HepG2 (cell line): ENCODE measurements around the gene AGAP1. TPM values are rescaled to one million over a fixed set of nuclear protein-coding genes. Genes with fewer than 3 reads are reported as not detected.

Experiments
- CTCF ChIP-seq: sonication (generic); formaldehyde crosslinking; IDR thresholded peaks from 2 replicates; pipeline ENCODE4 v1.5.0; 2020; ENCODE audit warnings: mild to moderate bottlenecking, missing genetic modification reagents, moderate library complexity
- DBP ChIP-seq: sonication (generic); formaldehyde crosslinking; IDR thresholded peaks from 2 replicates; pipeline ENCODE4 v1.4.0; 2020; ENCODE audit warnings: missing genetic modification reagents; ENCODE audit errors: not compliant biosample characterization
- HES4 ChIP-seq: sonication (generic); formaldehyde crosslinking; IDR thresholded peaks from 2 replicates; pipeline ENCODE4 v1.9.0; 2021; ENCODE audit warnings: mild to moderate bottlenecking, missing genetic modification reagents, borderline replicate concordance
- KAT2B ChIP-seq: fragments of 150-350 bp; IDR thresholded peaks from 2 replicates; pipeline ENCODE4 v1.6.1; 2014; ENCODE audit warnings: low read depth, low read length, borderline replicate concordance
- LCORL ChIP-seq, 2 experiments: fragments of 450-650 bp in 1 of 2; sonication (generic) in 1 of 2; formaldehyde crosslinking in 1 of 2; IDR thresholded peaks; 2 replicates each; pipeline versions ENCODE4 v1.5.0 to v1.6.1; 2017 to 2020; ENCODE audit warnings: antibody characterized with exemption in 1 of 2, missing genetic modification reagents in 1 of 2
- REXO4 ChIP-seq: sonication (generic); formaldehyde crosslinking; IDR thresholded peaks from 2 replicates; pipeline ENCODE4 v1.8.0; 2022; ENCODE audit warnings: missing genetic modification reagents, mild to moderate bottlenecking, borderline replicate concordance
- RORA ChIP-seq: sonication (generic); formaldehyde crosslinking; IDR thresholded peaks from 2 replicates; pipeline ENCODE4 v1.5.0; 2020; ENCODE audit warnings: mild to moderate bottlenecking, missing genetic modification reagents, moderate library complexity
- SIN3B ChIP-seq: fragments of 150-350 bp; IDR thresholded peaks from 2 replicates; pipeline ENCODE4 v1.6.1; 2014; ENCODE audit warnings: low read length
- SRF ChIP-seq: IDR thresholded peaks from 2 replicates; pipeline ENCODE4 v1.6.1; 2011; ENCODE audit warnings: mild to moderate bottlenecking, low read depth, low read length, moderate library complexity
- STAT6 ChIP-seq: sonication (generic); formaldehyde crosslinking; IDR thresholded peaks from 2 replicates; pipeline ENCODE4 v1.4.0; 2020; ENCODE audit warnings: missing genetic modification reagents, mild to moderate bottlenecking, borderline replicate concordance
- TBL1XR1 ChIP-seq: fragments of 150-350 bp; IDR thresholded peaks from 2 replicates; pipeline ENCODE4 v1.6.1; 2014; ENCODE audit warnings: borderline replicate concordance, low read length; ENCODE audit not compliant: partially characterized antibody
- UBTF ChIP-seq: sonication (generic); formaldehyde crosslinking; IDR thresholded peaks from 2 replicates; pipeline ENCODE4 v1.4.0; 2020; ENCODE audit warnings: mild to moderate bottlenecking, missing genetic modification reagents
- ZBTB37 ChIP-seq: sonication (generic); formaldehyde crosslinking; IDR thresholded peaks from 2 replicates; pipeline ENCODE4 v1.4.0; 2020; ENCODE audit warnings: mild to moderate bottlenecking, missing genetic modification reagents
- ZNF230 ChIP-seq: sonication (generic); formaldehyde crosslinking; IDR thresholded peaks from 2 replicates; pipeline ENCODE4 v1.4.0; 2020; ENCODE audit warnings: mild to moderate bottlenecking, missing genetic modification reagents
- ZNF30 ChIP-seq: sonication (generic); formaldehyde crosslinking; IDR thresholded peaks from 2 replicates; pipeline ENCODE4 v1.5.0; 2020; ENCODE audit warnings: mild to moderate bottlenecking, missing genetic modification reagents
- ZNF44 ChIP-seq: sonication (generic); formaldehyde crosslinking; IDR thresholded peaks from 2 replicates; pipeline ENCODE4 v1.5.1; 2020; ENCODE audit warnings: mild to moderate bottlenecking, missing genetic modification reagents
- ZNF558 ChIP-seq: sonication (generic); formaldehyde crosslinking; IDR thresholded peaks from 2 replicates; pipeline ENCODE4 v1.9.0; 2022; ENCODE audit warnings: mild to moderate bottlenecking, missing genetic modification reagents, borderline replicate concordance
- ZNF704 ChIP-seq: sonication (generic); formaldehyde crosslinking; IDR thresholded peaks from 2 replicates; pipeline ENCODE4 v1.8.1; 2023; ENCODE audit warnings: mild to moderate bottlenecking, inconsistent platforms, moderate library complexity, missing genetic modification reagents, borderline replicate concordance
- ZSCAN20 ChIP-seq: sonication (generic); formaldehyde crosslinking; IDR thresholded peaks from 2 replicates; pipeline ENCODE4 v1.4.0; 2020; ENCODE audit warnings: missing genetic modification reagents, mild to moderate bottlenecking, borderline replicate concordance
- polyA plus RNA-seq, 8 experiments: library from polyadenylated mRNA; depleted of rRNA in 3 of 8; stranded (reverse) in 7 of 8; unstranded in 1 of 8; fragments of >200 nt; fragmentation: Illumina TruSeq in 4 of 8; extraction: Trizol in 4 of 8; gene quantifications; 2 replicates each; pipeline versions ENCODE4 v1.2.1 to v1.2.3, GENCODE V29; 2011 to 2016; ENCODE audit warnings: low read depth in 4 of 8, missing spikeins in 1 of 8, mixed read lengths in 1 of 8; ENCODE audit not compliant: insufficient read depth in 1 of 8
- total RNA-seq, 5 experiments: library from RNA; depleted of rRNA; stranded (reverse); fragments of >200 nt; fragmentation: Illumina TruSeq; extraction: Trizol; gene quantifications; 2 replicates each; pipeline ENCODE4 v1.2.3, GENCODE V29; 2016; ENCODE audit warnings: low read depth in 1 of 5

AGAP1 gene
- total and polyA plus RNA-seq, 2 of the 13 experiments (the other 11 are each of a cell fraction or from before 2014, with no cell fraction given), result 21.2 to 32.7 TPM

GRCh38 chr2:236117861-236118269, 624.0 kb downstream of the AGAP1 start (continued):
- TF ChIP-seq UBTF (CRISPR knock-in tag), result no peak
- peak; percentile 98; the same call in 1 of the 2 replicates for TF ChIP-seq STAT6 (CRISPR knock-in tag)
- no peak for TF ChIP-seq DBP
- TF ChIP-seq ZSCAN20, result peak; percentile 64; the same call in 1 of the 2 replicates
- TF ChIP-seq KAT2B, result no peak
- no peak for TF ChIP-seq LCORL (IDR thresholded peaks at IDR 0.05)
- TF ChIP-seq LCORL (CRISPR knock-in tag; IDR thresholded peaks at IDR 0.05), result peak; percentile 94
- no peak for TF ChIP-seq ZNF558 (CRISPR knock-in tag)
- no peak for TF ChIP-seq SIN3B
- TF ChIP-seq TBL1XR1, result peak; percentile 99
- no peak for TF ChIP-seq RORA (CRISPR knock-in tag)
- no peak for TF ChIP-seq SRF
- no peak for TF ChIP-seq REXO4
- TF ChIP-seq ZNF44, result no peak
- no peak for TF ChIP-seq ZBTB37 (CRISPR knock-in tag)
- no peak for TF ChIP-seq ZNF704 (CRISPR knock-in tag)
- no peak for TF ChIP-seq CTCF
- no peak for TF ChIP-seq HES4 (CRISPR knock-in tag)
- no peak for TF ChIP-seq ZNF30 (CRISPR knock-in tag)
- TF ChIP-seq ZNF230 (CRISPR knock-in tag), result no peak
